Measurements from ENCODE around the gene EFHB.

The EFHB gene

GRCh38 chr3:19945534-19945933, 11.5 kb upstream of the EFHB start:
- Histone ChIP-seq H3K36me3 (ENCODE audit: control insufficient read depth in 1 of 2, insufficient read depth in 2 of 2, low read depth in 1 of 2, low read length in 2 of 2) (peaks cover 0 to under 1% of the 10 kb centered on the region in 2 experiments), H2AFZ (ENCODE audit: low read depth, low read length) (no peak overlapping the region), H3K4ac (ENCODE audit: low read depth in 1 of 2, low read length in 2 of 2) (no peak overlapping the region), H4K91ac (ENCODE audit: low read length) (no peak overlapping the region), H3K14ac (ENCODE audit: low read length in 2 of 2) (no peak overlapping the region), H2BK120ac (ENCODE audit: low read depth, low read length) (no peak overlapping the region), H3K4me1 (ENCODE audit: control insufficient read depth, insufficient read depth, low read depth, low read length) (peaks cover 3% of the 10 kb centered on the region), H3K18ac (ENCODE audit: low read depth in 1 of 2, low read length in 2 of 2) (no peak overlapping the region), H3K4me3 (ENCODE audit: insufficient read depth in 1 of 2, low read depth in 1 of 2, low read length in 2 of 2) (peak overlapping the region in 1 of 2 experiments; percentile 91), H3K9ac (ENCODE audit: low read length) (no peak overlapping the region), H2BK12ac (ENCODE audit: low read length in 2 of 2) (no peak overlapping the region), H2BK5ac (ENCODE audit: low read depth, low read length, poor library complexity, severe bottlenecking) (no peak overlapping the region), H2BK15ac (ENCODE audit: low read depth, poor library complexity, severe bottlenecking) (no peak overlapping the region), H3K9me3 (ENCODE audit: control insufficient read depth, low read length) (no peaks in the 10 kb centered on the region), H3K79me1 (replicated peaks; ENCODE audit: low read length, poor library complexity, severe bottlenecking) (peaks cover 6% of the 10 kb centered on the region), H3K27me3 (ENCODE audit: control insufficient read depth in 1 of 2, insufficient read depth in 1 of 2, low read length in 2 of 2) (no peaks in the 10 kb centered on the region), H4K8ac (ENCODE audit: low read length) (no peak overlapping the region), H2AK5ac (ENCODE audit: low read length, severe bottlenecking) (no peak overlapping the region), H3K27ac (ENCODE audit: low read length, poor library complexity, severe bottlenecking) (no peak overlapping the region), H3K23ac (ENCODE audit: low read length in 2 of 2) (no peak overlapping the region), H3K4me2 (ENCODE audit: low read length, poor library complexity, severe bottlenecking) (no peak overlapping the region)
- DNase-seq, result no peak
- 99% methylated on average over 8 of the region's 9 CpGs for WGBS

- Histone ChIP-seq H3K23ac (ENCODE audit: low read length in 2 of 2) (no peak overlapping the region), H3K18ac (ENCODE audit: low read depth in 1 of 2, low read length in 2 of 2) (no peak overlapping the region), H3K27me3 (ENCODE audit: control insufficient read depth in 1 of 2, insufficient read depth in 1 of 2, low read length in 2 of 2) (no peaks in the 10 kb centered on the region), H2AFZ (ENCODE audit: low read depth, low read length) (no peak overlapping the region), H4K91ac (ENCODE audit: low read length) (no peak overlapping the region), H2BK12ac (ENCODE audit: low read length in 2 of 2) (no peak overlapping the region), H4K8ac (ENCODE audit: low read length) (no peak overlapping the region), H2BK15ac (ENCODE audit: low read depth, poor library complexity, severe bottlenecking) (no peak overlapping the region), H3K9me3 (ENCODE audit: control insufficient read depth, low read length) (no peaks in the 10 kb centered on the region), H3K4ac (ENCODE audit: low read depth in 1 of 2, low read length in 2 of 2) (no peak overlapping the region), H2BK120ac (ENCODE audit: low read depth, low read length) (no peak overlapping the region), H3K27ac (ENCODE audit: low read length, poor library complexity, severe bottlenecking) (no peak overlapping the region), H2BK5ac (ENCODE audit: low read depth, low read length, poor library complexity, severe bottlenecking) (no peak overlapping the region), H2AK5ac (ENCODE audit: low read length, severe bottlenecking) (no peak overlapping the region), H3K14ac (ENCODE audit: low read length in 2 of 2) (no peak overlapping the region), H3K4me1 (ENCODE audit: control insufficient read depth, insufficient read depth, low read depth, low read length) (no peaks in the 10 kb centered on the region), H3K9ac (ENCODE audit: low read length) (no peak overlapping the region), H3K36me3 (ENCODE audit: control insufficient read depth in 1 of 2, insufficient read depth in 2 of 2, low read depth in 1 of 2, low read length in 2 of 2) (no peaks in the 10 kb centered on the region), H3K4me2 (ENCODE audit: low read length, poor library complexity, severe bottlenecking) (no peak overlapping the region), H3K4me3 (ENCODE audit: insufficient read depth in 1 of 2, low read depth in 1 of 2, low read length in 2 of 2) (no peak overlapping the region), H3K79me1 (replicated peaks; ENCODE audit: low read length, poor library complexity, severe bottlenecking) (no peaks in the 10 kb centered on the region)
- WGBS, result 95% methylated on average over 1 of the region's 1 CpG
- no peak for DNase-seq
Observed at GRCh38 chr3:19940643-19941042, 6.6 kb upstream of the EFHB start.

GRCh38 chr3:19938295-19938627, 4.2 kb upstream of the EFHB start:
- Histone ChIP-seq H4K8ac (ENCODE audit: low read length) (no peak overlapping the region), H2AK5ac (ENCODE audit: low read length, severe bottlenecking) (no peak overlapping the region), H3K4me1 (ENCODE audit: control insufficient read depth, insufficient read depth, low read depth, low read length) (no peaks in the 10 kb centered on the region), H3K27ac (ENCODE audit: low read length, poor library complexity, severe bottlenecking) (no peak overlapping the region), H3K36me3 (ENCODE audit: control insufficient read depth in 1 of 2, insufficient read depth in 2 of 2, low read depth in 1 of 2, low read length in 2 of 2) (no peaks in the 10 kb centered on the region), H2AFZ (ENCODE audit: low read depth, low read length) (no peak overlapping the region), H3K4me3 (ENCODE audit: insufficient read depth in 1 of 2, low read depth in 1 of 2, low read length in 2 of 2) (no peak overlapping the region), H2BK120ac (ENCODE audit: low read depth, low read length) (no peak overlapping the region), H3K9ac (ENCODE audit: low read length) (no peak overlapping the region), H3K79me1 (replicated peaks; ENCODE audit: low read length, poor library complexity, severe bottlenecking) (no peaks in the 10 kb centered on the region), H3K4ac (ENCODE audit: low read depth in 1 of 2, low read length in 2 of 2) (no peak overlapping the region), H3K9me3 (ENCODE audit: control insufficient read depth, low read length) (no peaks in the 10 kb centered on the region), H2BK12ac (ENCODE audit: low read length in 2 of 2) (no peak overlapping the region), H2BK5ac (ENCODE audit: low read depth, low read length, poor library complexity, severe bottlenecking) (no peak overlapping the region), H3K4me2 (ENCODE audit: low read length, poor library complexity, severe bottlenecking) (no peak overlapping the region), H3K23ac (ENCODE audit: low read length in 2 of 2) (no peak overlapping the region), H3K27me3 (ENCODE audit: control insufficient read depth in 1 of 2, insufficient read depth in 1 of 2, low read length in 2 of 2) (peaks cover 0 to 11% of the 10 kb centered on the region in 2 experiments), H3K14ac (ENCODE audit: low read length in 2 of 2) (no peak overlapping the region), H2BK15ac (ENCODE audit: low read depth, poor library complexity, severe bottlenecking) (no peak overlapping the region), H3K18ac (ENCODE audit: low read depth in 1 of 2, low read length in 2 of 2) (no peak overlapping the region), H4K91ac (ENCODE audit: low read length) (no peak overlapping the region)
- no peak for DNase-seq
- no CpG with 5 or more reads among the region's 1 CpG for WGBS

GRCh38 chr3:19937459-19938294, 3.7 kb upstream of the EFHB start:
- Histone ChIP-seq H3K36me3 (ENCODE audit: control insufficient read depth in 1 of 2, insufficient read depth in 2 of 2, low read depth in 1 of 2, low read length in 2 of 2) (no peaks in the 10 kb centered on the region), H2BK12ac (ENCODE audit: low read length in 2 of 2) (no peak overlapping the region)
- WGBS, result 4% methylated on average over 2 of the region's 7 CpGs

More at GRCh38 chr3:19937459-19938294, 3.7 kb upstream of the EFHB start:
- no peak overlapping the region for H4K91ac ChIP-seq (ENCODE audit: low read length)
- H3K4me2 ChIP-seq (ENCODE audit: low read length, poor library complexity, severe bottlenecking), result no peak overlapping the region
- peaks cover 0 to 15% of the 10 kb centered on the region in 2 experiments for H3K27me3 ChIP-seq (ENCODE audit: control insufficient read depth in 1 of 2, insufficient read depth in 1 of 2, low read length in 2 of 2)
- no peak overlapping the region for H3K14ac ChIP-seq (ENCODE audit: low read length in 2 of 2)
- H3K9ac ChIP-seq (ENCODE audit: low read length), result no peak overlapping the region
- H3K4me1 ChIP-seq (ENCODE audit: control insufficient read depth, insufficient read depth, low read depth, low read length), result no peaks in the 10 kb centered on the region
- H3K79me1 ChIP-seq (replicated peaks; ENCODE audit: low read length, poor library complexity, severe bottlenecking), result no peaks in the 10 kb centered on the region
- H3K23ac ChIP-seq (ENCODE audit: low read length in 2 of 2), result no peak overlapping the region
- H3K4ac ChIP-seq (ENCODE audit: low read depth in 1 of 2, low read length in 2 of 2), result no peak overlapping the region
- no peaks in the 10 kb centered on the region for H3K9me3 ChIP-seq (ENCODE audit: control insufficient read depth, low read length)
- no peak overlapping the region for H2BK15ac ChIP-seq (ENCODE audit: low read depth, poor library complexity, severe bottlenecking)
- peak; percentile 38 for DNase-seq
- H2BK5ac ChIP-seq (ENCODE audit: low read depth, low read length, poor library complexity, severe bottlenecking), result no peak overlapping the region
- H2AK5ac ChIP-seq (ENCODE audit: low read length, severe bottlenecking), result no peak overlapping the region
- H3K27ac ChIP-seq (ENCODE audit: low read length, poor library complexity, severe bottlenecking), result peak overlapping the region; percentile 18
- no peak overlapping the region for H4K8ac ChIP-seq (ENCODE audit: low read length)
- H3K18ac ChIP-seq (ENCODE audit: low read depth in 1 of 2, low read length in 2 of 2), result no peak overlapping the region
- H3K4me3 ChIP-seq (ENCODE audit: insufficient read depth in 1 of 2, low read depth in 1 of 2, low read length in 2 of 2), result no peak overlapping the region
- H2AFZ ChIP-seq (ENCODE audit: low read depth, low read length), result no peak overlapping the region
- H2BK120ac ChIP-seq (ENCODE audit: low read depth, low read length), result no peak overlapping the region

All from mesenchymal stem cell (in vitro differentiated cells and primary cell).